ENCODE data around the gene MYO1F. TPM values are rescaled to one million over a fixed set of nuclear protein-coding genes. Genes with fewer than 3 reads are reported as not detected.

MYO1F gene
- total and polyA plus RNA-seq, 2 experiments from 2014 or later, result 0.54 to 1.6 TPM

GRCh38 chr19:8478598-8478997, 98.6 kb downstream of the MYO1F start:
- H3K9me3 ChIP-seq (ENCODE audit: low read depth), result no peaks in the 10 kb centered on the region
- no peak overlapping the region for H2AFZ ChIP-seq
- no peak overlapping the region for H3K4me2 ChIP-seq (ENCODE audit: unreplicated experiment)
- in situ Hi-C loops (cut with MboI), result no loop called here
- H3K79me2 ChIP-seq (ENCODE audit: insufficient read depth), result peaks cover 100% of the 10 kb centered on the region
- H3K9me2 ChIP-seq (ENCODE audit: insufficient read depth), result no peaks in the 10 kb centered on the region
- peaks cover 35% of the 10 kb centered on the region; the same call in 1 of the 2 replicates for H3K36me3 ChIP-seq (ENCODE audit: low read depth)
- TF ChIP-seq EZH2 (IDR thresholded peaks at IDR 0.05; ENCODE audit: insufficient read depth, poor library complexity, severe bottlenecking) (no peak), EZH2phosphoT487 (IDR thresholded peaks at IDR 0.05; ENCODE audit: insufficient read depth, low read depth) (no peak)
- no peaks in the 10 kb centered on the region for H3K4me1 ChIP-seq (ENCODE audit: insufficient read depth)
- DNase-seq, result no peak
- H3F3A ChIP-seq (ENCODE audit: insufficient read depth), result peaks cover 13% of the 10 kb centered on the region; the same call in 1 of the 2 replicates
- no peak overlapping the region for H3K9ac ChIP-seq
- no peaks in the 10 kb centered on the region for H3K27me3 ChIP-seq (replicated peaks; ENCODE audit: insufficient read depth)
- no peak overlapping the region for H3K4me3 ChIP-seq
- 34 to 44% methylated on average over 3 of the region's 3 CpGs for WGBS, 2 experiments (ENCODE audit: low coverage in 1 of 2, low lambda C conversion rate in 2 of 2, missing lambda C conversion rate in 2 of 2)
- no peak overlapping the region for H3K27ac ChIP-seq
- no peaks in the 10 kb centered on the region; the same call in 1 of the 2 replicates for H4K20me1 ChIP-seq (ENCODE audit: insufficient read depth)

DNA sequence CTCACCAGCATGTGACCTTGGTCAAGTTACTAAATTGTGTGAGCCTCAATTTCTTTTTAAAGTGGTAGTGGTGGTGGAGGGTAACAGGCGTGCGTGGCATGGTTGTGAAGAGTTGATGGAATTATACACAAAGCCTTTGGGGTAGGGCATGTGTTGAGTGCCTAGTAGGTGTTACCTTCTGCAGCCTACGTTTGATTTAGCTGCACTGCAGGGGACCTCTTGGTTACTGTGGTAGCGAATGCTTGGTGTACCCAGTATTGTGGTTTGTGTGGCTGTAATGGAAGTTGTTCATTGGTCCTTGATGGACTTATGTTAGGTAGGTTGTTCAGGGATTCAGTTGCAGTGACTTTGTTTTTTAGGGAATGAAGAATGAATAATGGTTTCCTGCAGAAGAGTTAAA, 99.4 kb downstream of the MYO1F start:
- no peak overlapping the region for H3K9ac ChIP-seq
- no peak overlapping the region for H3K27ac ChIP-seq
- H3K4me1 ChIP-seq (ENCODE audit: insufficient read depth), result no peaks in the 10 kb centered on the region
- in situ Hi-C loops (cut with MboI), result no loop called here
- no peak overlapping the region for H3K4me3 ChIP-seq
- no peak overlapping the region for H3K4me2 ChIP-seq (ENCODE audit: unreplicated experiment)
- peaks cover 100% of the 10 kb centered on the region for H3K79me2 ChIP-seq (ENCODE audit: insufficient read depth)
- peaks cover 34% of the 10 kb centered on the region; the same call in 1 of the 2 replicates for H3K36me3 ChIP-seq (ENCODE audit: low read depth)
- H2AFZ ChIP-seq, result no peak overlapping the region
- no peaks in the 10 kb centered on the region for H3K27me3 ChIP-seq (replicated peaks; ENCODE audit: insufficient read depth)
- WGBS, 2 experiments (ENCODE audit: low coverage in 1 of 2, low lambda C conversion rate in 2 of 2, missing lambda C conversion rate in 2 of 2), result 75 to 80% methylated on average over 4 of the region's 4 CpGs
- TF ChIP-seq EZH2phosphoT487 (IDR thresholded peaks at IDR 0.05; ENCODE audit: insufficient read depth, low read depth), result no peak
- 0 out of 2 replicates have a peak, but pooled peaks cover 10% of the 10 kb centered on the region for H3F3A ChIP-seq (ENCODE audit: insufficient read depth)
- DNase-seq, result no peak
- H4K20me1 ChIP-seq (ENCODE audit: insufficient read depth), result no peaks in the 10 kb centered on the region; the same call in 1 of the 2 replicates
- no peaks in the 10 kb centered on the region for H3K9me3 ChIP-seq (ENCODE audit: low read depth)
- no peaks in the 10 kb centered on the region for H3K9me2 ChIP-seq (ENCODE audit: insufficient read depth)

- in situ Hi-C loops (cut with MboI), result no loop called here
- H3K4me3 ChIP-seq, result no peak overlapping the region
- H3K4me2 ChIP-seq (ENCODE audit: unreplicated experiment), result no peak overlapping the region
- TF ChIP-seq EZH2 (IDR thresholded peaks at IDR 0.05; ENCODE audit: insufficient read depth, poor library complexity, severe bottlenecking) (no peak), EZH2phosphoT487 (IDR thresholded peaks at IDR 0.05; ENCODE audit: insufficient read depth, low read depth) (no peak)
- no peaks in the 10 kb centered on the region for H3K4me1 ChIP-seq (ENCODE audit: insufficient read depth)
- no peaks in the 10 kb centered on the region; the same call in 1 of the 2 replicates for H4K20me1 ChIP-seq (ENCODE audit: insufficient read depth)
- H3K79me2 ChIP-seq (ENCODE audit: insufficient read depth), result peaks cover 100% of the 10 kb centered on the region
- no peaks in the 10 kb centered on the region for H3K27me3 ChIP-seq (replicated peaks; ENCODE audit: insufficient read depth)
- WGBS, 2 experiments (ENCODE audit: low coverage in 1 of 2, low lambda C conversion rate in 2 of 2, missing lambda C conversion rate in 2 of 2), result 77 to 83% methylated on average over 7 to 8 of the region's 8 CpGs
- H3K36me3 ChIP-seq (ENCODE audit: low read depth), result peaks cover 45% of the 10 kb centered on the region; the same call in 1 of the 2 replicates
- no peaks in the 10 kb centered on the region for H3K9me3 ChIP-seq (ENCODE audit: low read depth)
- no peak for DNase-seq
- no peak overlapping the region for H2AFZ ChIP-seq
- H3F3A ChIP-seq (ENCODE audit: insufficient read depth), result 0 out of 2 replicates have a peak, but pooled peaks cover 10% of the 10 kb centered on the region
- H3K9ac ChIP-seq, result no peak overlapping the region
- H3K27ac ChIP-seq, result no peak overlapping the region
- no peaks in the 10 kb centered on the region for H3K9me2 ChIP-seq (ENCODE audit: insufficient read depth)
Observed at GRCh38 chr19:8476524-8476923, 100.7 kb downstream of the MYO1F start.

- in situ Hi-C loops (cut with MboI), result no loop called here
Observed at GRCh38 chr19:8475005-8475404, 102.2 kb downstream of the MYO1F start.

More at GRCh38 chr19:8475005-8475404, 102.2 kb downstream of the MYO1F start:
- no peaks in the 10 kb centered on the region; the same call in 1 of the 2 replicates for H4K20me1 ChIP-seq (ENCODE audit: insufficient read depth)
- H3K9me3 ChIP-seq (ENCODE audit: low read depth), result no peaks in the 10 kb centered on the region
- no peak overlapping the region for H2AFZ ChIP-seq
- peaks cover 52% of the 10 kb centered on the region; the same call in 1 of the 2 replicates for H3K36me3 ChIP-seq (ENCODE audit: low read depth)
- 0 out of 2 replicates have a peak, but pooled peaks cover 10% of the 10 kb centered on the region for H3F3A ChIP-seq (ENCODE audit: insufficient read depth)
- no peaks in the 10 kb centered on the region for H3K9me2 ChIP-seq (ENCODE audit: insufficient read depth)
- H3K27ac ChIP-seq, result no peak overlapping the region
- H3K4me1 ChIP-seq (ENCODE audit: insufficient read depth), result no peaks in the 10 kb centered on the region
- H3K27me3 ChIP-seq (replicated peaks; ENCODE audit: insufficient read depth), result no peaks in the 10 kb centered on the region
- no peak overlapping the region for H3K4me2 ChIP-seq (ENCODE audit: unreplicated experiment)
- TF ChIP-seq EZH2phosphoT487 (IDR thresholded peaks at IDR 0.05; ENCODE audit: insufficient read depth, low read depth), result no peak
- no peak for TF ChIP-seq EZH2 (IDR thresholded peaks at IDR 0.05; ENCODE audit: insufficient read depth, poor library complexity, severe bottlenecking)
- H3K79me2 ChIP-seq (ENCODE audit: insufficient read depth), result peaks cover 100% of the 10 kb centered on the region
- no peak overlapping the region for H3K9ac ChIP-seq
- WGBS, 2 experiments (ENCODE audit: low coverage in 1 of 2, low lambda C conversion rate in 2 of 2, missing lambda C conversion rate in 2 of 2), result 50 to 69% methylated on average over 1 of the region's 1 CpG
- DNase-seq, result no peak
- H3K4me3 ChIP-seq, result no peak overlapping the region
